Hepatocyte (in vitro differentiated cells): ENCODE measurements around the gene CLBA1.

ENCODE experiments used
- CTCF ChIP-seq: fragments of 200-600 bp; sonication (generic); IDR thresholded peaks from 2 replicates; pipeline ENCODE4 v1.5.1; 2016; ENCODE audit warnings: antibody characterized with exemption, mild to moderate bottlenecking; ENCODE audit not compliant: poor library complexity
- EZH2 ChIP-seq: fragments of 200-600 bp; sonication (generic); IDR thresholded peaks from 2 replicates; pipeline ENCODE4 v1.6.1; 2016; ENCODE audit warnings: antibody characterized with exemption, mild to moderate bottlenecking, borderline replicate concordance
- EZH2phosphoT487 ChIP-seq: fragments of 200-600 bp; sonication (generic); IDR thresholded peaks from one replicate; pipeline ENCODE4 v1.6.1; 2018; ENCODE audit warnings: antibody characterized with exemption, mild to moderate bottlenecking, low read depth, moderate library complexity; ENCODE audit not compliant: unreplicated experiment, severe bottlenecking

GRCh38 chr14:104973135-104973384, 12.5 kb upstream of the CLBA1 start:
- TF ChIP-seq CTCF (no peak), EZH2phosphoT487 (no peak), EZH2 (no peak)
